GM19463 (cell line): ENCODE results near the gene ABCC11.

Source experiments
- ATAC-seq: cut with Tn5 transposase; IDR thresholded peaks from one replicate; pipeline ENCODE4 v1.9.1; 2021; ENCODE audit warnings: mild to moderate bottlenecking, moderate library complexity; ENCODE audit not compliant: unreplicated experiment

Gene ABCC11

GRCh38 chr16:48164907-48165715, 82.2 kb downstream of the ABCC11 start:
- ATAC-seq: peak; percentile 94

- ATAC-seq: no peak
These were observed 84.4 kb downstream of the ABCC11 start for GRCh38 chr16:48162839-48163410.

GRCh38 chr16:48161906-48162305, 85.4 kb downstream of the ABCC11 start:
- ATAC-seq: no peak

- no peak for ATAC-seq
These were observed 86.8 kb downstream of the ABCC11 start for GRCh38 chr16:48160575-48160974.

GRCh38 chr16:48158296-48158695, 89.0 kb downstream of the ABCC11 start:
- peak; percentile 94 for ATAC-seq

GRCh38 chr16:48157794-48158193, 89.5 kb downstream of the ABCC11 start:
- ATAC-seq: no peak

- ATAC-seq: no peak
These were observed 90.0 kb downstream of the ABCC11 start for GRCh38 chr16:48157302-48157701.

- no peak for ATAC-seq
These were observed 90.5 kb downstream of the ABCC11 start for GRCh38 chr16:48156790-48157209.

GRCh38 chr16:48155926-48156789, 91.2 kb downstream of the ABCC11 start, which contains the start of gene ABCC12:
Gene ABCC12 (minus strand): TSS chr16:48155993. CDS start chr16:48146424, 9,569 bp downstream.
- no peak for ATAC-seq

GRCh38 chr16:48153774-48154173, 93.6 kb downstream of the ABCC11 start:
- ATAC-seq: no peak

- ATAC-seq: no peak
These were observed 95.1 kb downstream of the ABCC11 start for GRCh38 chr16:48152226-48152625.

GRCh38 chr16:48150707-48151106, 96.6 kb downstream of the ABCC11 start:
- ATAC-seq: no peak

GRCh38 chr16:48146710-48147109, 100.6 kb downstream of the ABCC11 start:
- ATAC-seq: no peak

GRCh38 chr16:48146131-48146530, 101.2 kb downstream of the ABCC11 start:
- ATAC-seq: no peak

GRCh38 chr16:48143812-48144368, 103.4 kb downstream of the ABCC11 start:
- no peak for ATAC-seq

GRCh38 chr16:48140821-48141220, 106.5 kb downstream of the ABCC11 start:
- no peak for ATAC-seq

- ATAC-seq: no peak
These were observed 107.8 kb downstream of the ABCC11 start for GRCh38 chr16:48139517-48139916.

- no peak for ATAC-seq
These were observed 108.8 kb downstream of the ABCC11 start for GRCh38 chr16:48138543-48138942.

- ATAC-seq: no peak
These were observed 109.5 kb downstream of the ABCC11 start for GRCh38 chr16:48137822-48138221.

GRCh38 chr16:48136547-48137360, 110.6 kb downstream of the ABCC11 start:
- no peak for ATAC-seq
